Nephron (organoid): ENCODE measurements around the gene ATP6V1G2.
"Not testable (repeated sequence)": the region's sequence is repeated elsewhere in the genome, so short reads cannot be mapped to it uniquely, and the experiment has no call there.

ENCODE experiments used
- H3K27ac Mint-ChIP-seq, 3 experiments: 2 replicates each; pipeline ENCODE4 v1.8.0; 2020; ENCODE audit warnings: mixed read lengths in 3 of 3, mild to moderate bottlenecking in 2 of 3, moderate library complexity in 1 of 3
- H3K27me3 Mint-ChIP-seq: 2 replicates; pipeline ENCODE4 v1.8.0; 2021; ENCODE audit warnings: low read depth, mild to moderate bottlenecking, moderate library complexity, mixed read lengths
- H3K36me3 Mint-ChIP-seq: 2 replicates; pipeline ENCODE4 v1.8.0; 2020; ENCODE audit warnings: low read depth, mixed read lengths
- H3K4me1 Mint-ChIP-seq: 2 replicates; pipeline ENCODE4 v1.8.0; 2020; ENCODE audit warnings: mixed read lengths
- H3K4me3 Mint-ChIP-seq, 3 experiments: 2 replicates each; pipeline ENCODE4 v1.8.0; 2020; ENCODE audit warnings: mild to moderate bottlenecking in 3 of 3, mixed read lengths in 3 of 3, moderate library complexity in 2 of 3
- H3K9me3 Mint-ChIP-seq: 2 replicates; pipeline ENCODE4 v1.8.0; 2020; ENCODE audit warnings: mixed read lengths
- CTCF ChIP-seq, 3 experiments: fragments of 200-600 bp; sonication (generic); IDR thresholded peaks; one replicate each; pipeline ENCODE4 v1.5.0; 2021; ENCODE audit warnings: antibody characterized with exemption in 3 of 3; ENCODE audit not compliant: unreplicated experiment in 3 of 3

Gene ATP6V1G2

GRCh38 chr6:31525553-31525931, 20.9 kb downstream of the ATP6V1G2 start:
- H3K27ac Mint-ChIP-seq, result no peak overlapping the region
- H3K36me3 Mint-ChIP-seq, result peaks cover 16% of the 10 kb centered on the region
- peaks cover 8% of the 10 kb centered on the region for H3K27me3 Mint-ChIP-seq
- peaks cover 6% of the 10 kb centered on the region for H3K4me1 Mint-ChIP-seq
- no peaks in the 10 kb centered on the region for H3K9me3 Mint-ChIP-seq
- no peak for TF ChIP-seq CTCF (IDR thresholded peaks at IDR 0.05; ENCODE audit: unreplicated experiment in 3 of 3)
- no peak overlapping the region for H3K4me3 Mint-ChIP-seq

GRCh38 chr6:31521835-31522234, 24.6 kb downstream of the ATP6V1G2 start:
- Mint-ChIP-seq H3K27me3 (peaks cover 16% of the 10 kb centered on the region), H3K27ac (no peak overlapping the region), H3K4me1 (no peaks in the 10 kb centered on the region), H3K36me3 (no peaks in the 10 kb centered on the region), H3K9me3 (no peaks in the 10 kb centered on the region), H3K4me3 (no peak overlapping the region)
- TF ChIP-seq CTCF (IDR thresholded peaks at IDR 0.05; ENCODE audit: unreplicated experiment in 3 of 3), result no peak

- H3K4me1 Mint-ChIP-seq, result no peaks in the 10 kb centered on the region
- no peak for TF ChIP-seq CTCF (IDR thresholded peaks at IDR 0.05; ENCODE audit: unreplicated experiment in 3 of 3)
- H3K9me3 Mint-ChIP-seq, result no peaks in the 10 kb centered on the region
- H3K27me3 Mint-ChIP-seq, result peaks cover 30% of the 10 kb centered on the region
- H3K36me3 Mint-ChIP-seq, result no peaks in the 10 kb centered on the region
- H3K27ac Mint-ChIP-seq, result no peak overlapping the region
- H3K4me3 Mint-ChIP-seq, result no peak overlapping the region
Measured at GRCh38 chr6:31513456-31514165, 32.8 kb downstream of the ATP6V1G2 start.

GRCh38 chr6:31510007-31510406, 36.4 kb downstream of the ATP6V1G2 start:
- H3K27me3 Mint-ChIP-seq, result peaks cover 50% of the 10 kb centered on the region
- no peak for TF ChIP-seq CTCF (IDR thresholded peaks at IDR 0.05; ENCODE audit: unreplicated experiment in 3 of 3)
- H3K27ac Mint-ChIP-seq, result no peak overlapping the region
- no peak overlapping the region for H3K4me3 Mint-ChIP-seq
- H3K9me3 Mint-ChIP-seq, result no peaks in the 10 kb centered on the region
- no peaks in the 10 kb centered on the region for H3K36me3 Mint-ChIP-seq
- no peaks in the 10 kb centered on the region for H3K4me1 Mint-ChIP-seq

- H3K27me3 Mint-ChIP-seq, result peaks cover 57% of the 10 kb centered on the region
- H3K27ac Mint-ChIP-seq, H3K36me3 Mint-ChIP-seq, H3K4me3 Mint-ChIP-seq, H3K9me3 Mint-ChIP-seq, H3K4me1 Mint-ChIP-seq: not testable (repeated sequence)
Measured at GRCh38 chr6:31509036-31509435, 37.4 kb downstream of the ATP6V1G2 start.

GRCh38 chr6:31502586-31502985, 43.8 kb downstream of the ATP6V1G2 start:
- Mint-ChIP-seq H3K36me3 (no peaks in the 10 kb centered on the region), H3K9me3 (peaks cover 17% of the 10 kb centered on the region), H3K4me1 (peaks cover 17% of the 10 kb centered on the region), H3K4me3 (no peak overlapping the region), H3K27ac (no peak overlapping the region), H3K27me3 (peaks cover 96% of the 10 kb centered on the region)
- no peak for TF ChIP-seq CTCF (IDR thresholded peaks at IDR 0.05; ENCODE audit: unreplicated experiment in 3 of 3)

GRCh38 chr6:31499648-31500047, 46.8 kb downstream of the ATP6V1G2 start:
- peaks cover 25% of the 10 kb centered on the region for H3K4me1 Mint-ChIP-seq
- H3K27me3 Mint-ChIP-seq, result peaks cover 98% of the 10 kb centered on the region
- H3K4me3 Mint-ChIP-seq, H3K36me3 Mint-ChIP-seq, H3K27ac Mint-ChIP-seq: not testable (repeated sequence)
- H3K9me3 Mint-ChIP-seq, result peaks cover 17% of the 10 kb centered on the region
